GM13976 (cell line): ENCODE data around the gene CELF2.

Source experiments
- DNase-seq: peaks from one replicate; pipeline ENCODE4 v3.0.0; 2012; ENCODE audit warnings: low spot score
- in situ Hi-C: fragments of 300-500 bp; cut with MboI; formaldehyde crosslinking; loops from one replicate; pipeline ENCODE4 v1.12.0; 2022; ENCODE audit warnings: low sequenced_read_pairs, mixed read lengths, inconsistent platforms; ENCODE audit not compliant: unreplicated experiment
- TF ChIP-seq, protein P1 (sequence below): IDR thresholded peaks from 2 replicates; pipeline ENCODE4 v1.5.1; 2012; ENCODE audit warnings: borderline replicate concordance, mild to moderate bottlenecking; ENCODE audit not compliant: insufficient read depth; ENCODE audit errors: extremely low read depth, missing control alignments, control extremely low read depth

The CELF2 gene

DNA sequence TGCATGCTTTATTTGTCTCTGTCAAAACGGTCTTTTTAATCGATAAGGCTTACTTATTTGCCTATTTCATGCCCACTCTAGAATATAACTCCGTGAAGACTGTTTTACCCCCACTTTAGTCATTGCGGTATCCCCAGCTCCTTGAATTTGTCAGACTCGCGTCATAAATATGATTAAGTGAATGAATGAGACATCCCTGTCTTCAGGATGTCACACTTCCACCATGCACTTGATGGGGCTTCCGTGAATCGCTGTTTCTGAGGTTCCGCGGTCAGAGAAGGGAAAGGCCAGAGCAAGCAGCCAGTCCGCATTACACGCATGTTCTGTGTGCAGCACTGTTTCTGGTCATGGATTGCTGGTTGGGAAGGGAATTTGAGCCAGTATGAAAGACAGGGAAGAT is 138.8 kb downstream of the CELF2 start:
- TF ChIP-seq, protein P1, sequence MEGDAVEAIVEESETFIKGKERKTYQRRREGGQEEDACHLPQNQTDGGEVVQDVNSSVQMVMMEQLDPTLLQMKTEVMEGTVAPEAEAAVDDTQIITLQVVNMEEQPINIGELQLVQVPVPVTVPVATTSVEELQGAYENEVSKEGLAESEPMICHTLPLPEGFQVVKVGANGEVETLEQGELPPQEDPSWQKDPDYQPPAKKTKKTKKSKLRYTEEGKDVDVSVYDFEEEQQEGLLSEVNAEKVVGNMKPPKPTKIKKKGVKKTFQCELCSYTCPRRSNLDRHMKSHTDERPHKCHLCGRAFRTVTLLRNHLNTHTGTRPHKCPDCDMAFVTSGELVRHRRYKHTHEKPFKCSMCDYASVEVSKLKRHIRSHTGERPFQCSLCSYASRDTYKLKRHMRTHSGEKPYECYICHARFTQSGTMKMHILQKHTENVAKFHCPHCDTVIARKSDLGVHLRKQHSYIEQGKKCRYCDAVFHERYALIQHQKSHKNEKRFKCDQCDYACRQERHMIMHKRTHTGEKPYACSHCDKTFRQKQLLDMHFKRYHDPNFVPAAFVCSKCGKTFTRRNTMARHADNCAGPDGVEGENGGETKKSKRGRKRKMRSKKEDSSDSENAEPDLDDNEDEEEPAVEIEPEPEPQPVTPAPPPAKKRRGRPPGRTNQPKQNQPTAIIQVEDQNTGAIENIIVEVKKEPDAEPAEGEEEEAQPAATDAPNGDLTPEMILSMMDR: no peak

DNA sequence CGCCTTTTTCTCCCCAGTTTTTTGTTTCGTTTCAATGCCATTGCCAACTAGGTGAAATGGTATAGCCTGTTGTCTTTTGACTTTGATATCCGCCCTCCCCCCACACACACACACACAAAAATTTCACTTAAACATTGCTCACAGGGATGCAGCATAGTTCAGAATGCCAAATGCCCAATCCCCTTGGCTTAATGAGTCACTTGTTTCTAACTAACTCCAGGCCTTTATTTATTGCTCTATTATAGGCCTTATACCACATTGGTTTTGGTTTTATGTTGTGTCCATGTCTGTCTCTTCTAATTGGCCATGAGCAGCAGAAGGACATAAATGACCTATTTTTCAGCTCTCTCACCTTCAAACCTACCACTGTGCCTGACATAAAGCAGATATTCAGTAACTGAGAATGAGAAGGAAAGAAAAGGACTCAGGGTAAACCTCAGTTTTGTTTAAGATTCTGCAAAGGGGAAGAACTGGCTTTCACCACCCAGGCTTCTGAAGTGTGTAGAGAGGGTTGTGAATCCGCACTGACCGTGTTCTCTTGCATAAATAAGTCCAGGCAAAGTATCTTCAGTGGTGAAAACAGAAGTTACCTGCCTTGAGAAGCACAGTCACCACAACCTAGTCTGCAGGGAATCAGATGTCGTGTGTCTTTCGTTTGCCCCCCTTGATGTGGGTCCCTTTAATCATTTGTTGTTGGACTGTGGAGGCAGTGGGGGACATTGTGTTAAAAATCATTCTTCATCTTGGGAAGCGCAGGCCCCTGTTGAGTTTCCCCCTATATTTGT is 139.8 kb downstream of the CELF2 start:
- TF ChIP-seq, protein P1: no peak
- no peak for DNase-seq
- in situ Hi-C loops: no loop called here

More for the DNA sequence above, 138.8 kb downstream of the CELF2 start:
- in situ Hi-C loops: no loop called here
- DNase-seq: no peak

DNA sequence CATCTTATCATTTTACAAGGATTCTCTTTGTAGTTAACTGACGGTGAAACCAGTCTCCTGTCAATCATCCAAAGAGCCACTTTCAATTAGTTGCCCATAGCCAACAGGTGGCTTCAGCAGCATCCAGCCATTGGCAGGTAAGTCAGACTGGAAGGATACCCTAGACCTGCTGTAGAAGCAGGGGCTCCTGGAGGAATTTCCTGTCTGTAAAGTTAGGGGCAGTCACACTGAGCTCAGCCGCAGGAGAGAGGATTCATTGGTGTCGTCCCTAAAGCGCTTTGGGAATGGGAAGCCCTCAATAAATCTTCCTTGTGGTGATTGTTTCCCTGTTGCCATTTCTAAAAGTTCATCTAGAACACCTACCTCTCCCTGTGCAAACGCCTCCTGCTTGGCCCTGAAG is 140.4 kb downstream of the CELF2 start:
- in situ Hi-C loops: no loop called here
- TF ChIP-seq, protein P1: no peak
- DNase-seq: no peak

DNA sequence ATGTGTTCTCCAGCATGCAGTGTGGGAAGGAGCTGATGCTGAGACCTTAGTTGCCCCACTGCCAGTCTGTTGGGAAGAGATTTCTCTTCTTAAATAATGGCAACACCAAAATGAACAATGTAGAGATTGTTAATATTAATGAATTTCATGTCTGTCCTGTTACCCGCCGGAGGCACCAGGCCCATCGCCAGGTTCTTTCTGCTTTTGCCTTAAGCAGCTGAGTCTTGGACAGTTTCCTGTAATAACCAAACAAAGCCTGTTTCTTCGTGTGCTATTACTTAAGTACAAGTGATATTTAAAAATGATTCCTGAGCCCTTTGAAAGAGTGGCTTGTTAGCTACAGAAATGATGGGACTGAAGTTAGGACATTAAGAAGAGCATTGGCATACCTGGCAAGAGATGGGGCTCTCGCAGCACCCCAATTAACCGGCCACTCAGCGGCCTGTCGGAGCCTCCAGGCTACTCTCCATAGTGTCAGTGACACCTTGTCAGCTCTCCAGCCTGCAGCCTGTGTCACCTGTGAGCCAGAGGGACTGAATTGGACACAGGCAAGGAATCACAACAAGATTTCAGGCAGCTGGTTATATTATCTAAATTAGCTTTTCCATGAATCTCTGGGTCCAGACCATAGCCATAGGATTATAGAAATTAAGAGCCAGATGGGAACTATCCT is 142.0 kb downstream of the CELF2 start:
- in situ Hi-C loops: no loop called here
- TF ChIP-seq, protein P1: no peak
- no peak for DNase-seq

DNA sequence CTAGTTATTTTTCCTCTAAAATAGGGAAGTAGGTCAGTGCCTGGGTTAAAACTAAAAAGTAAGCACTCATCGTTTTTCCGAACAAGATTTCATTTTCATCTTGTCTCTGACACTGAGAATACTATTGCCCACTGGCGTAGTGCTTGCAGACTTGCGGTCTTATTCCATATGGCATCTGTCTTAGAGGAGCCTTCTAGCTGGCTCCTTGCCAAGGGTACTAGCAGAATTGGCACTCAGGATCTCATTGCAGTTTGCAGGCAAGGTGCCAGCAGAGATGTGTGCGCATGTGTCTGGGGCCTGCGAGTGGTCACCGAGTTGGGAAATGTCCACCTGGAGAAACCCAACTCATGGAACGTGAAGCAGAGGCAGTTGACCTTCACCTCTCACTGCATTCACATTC is 143.4 kb downstream of the CELF2 start:
- TF ChIP-seq, protein P1: no peak
- in situ Hi-C loops: no loop called here
- no peak for DNase-seq

DNA sequence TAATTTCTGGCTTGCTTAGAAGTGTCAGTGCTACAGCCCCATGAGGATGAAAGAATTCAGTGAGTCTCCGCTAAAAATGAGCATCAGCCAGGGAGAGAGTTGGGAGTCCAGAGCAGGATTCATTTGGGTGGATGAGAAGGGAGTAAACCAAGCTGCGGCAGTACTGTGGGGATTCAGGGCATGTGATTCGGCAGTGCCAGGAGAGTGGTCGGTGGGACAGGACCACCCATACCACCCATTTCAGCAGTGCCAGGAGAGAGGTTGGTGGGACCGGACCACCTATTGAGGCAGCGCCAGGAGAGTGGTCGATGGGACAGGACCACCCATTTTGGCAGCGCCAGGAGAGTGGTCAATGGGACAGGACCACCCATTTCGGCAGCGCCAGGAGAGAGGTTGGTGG is 144.2 kb downstream of the CELF2 start:
- in situ Hi-C loops: no loop called here
- DNase-seq: no peak
- TF ChIP-seq, protein P1: no peak
